Activated T-cell treated with anti-CD3 and anti-CD28 coated beads for 4 hours (primary cell): ENCODE data around the gene HGFAC.

Experiments used
- DNase-seq: peaks from one replicate; pipeline ENCODE4 v3.0.0-alpha.2; 2020

The HGFAC gene

DNA sequence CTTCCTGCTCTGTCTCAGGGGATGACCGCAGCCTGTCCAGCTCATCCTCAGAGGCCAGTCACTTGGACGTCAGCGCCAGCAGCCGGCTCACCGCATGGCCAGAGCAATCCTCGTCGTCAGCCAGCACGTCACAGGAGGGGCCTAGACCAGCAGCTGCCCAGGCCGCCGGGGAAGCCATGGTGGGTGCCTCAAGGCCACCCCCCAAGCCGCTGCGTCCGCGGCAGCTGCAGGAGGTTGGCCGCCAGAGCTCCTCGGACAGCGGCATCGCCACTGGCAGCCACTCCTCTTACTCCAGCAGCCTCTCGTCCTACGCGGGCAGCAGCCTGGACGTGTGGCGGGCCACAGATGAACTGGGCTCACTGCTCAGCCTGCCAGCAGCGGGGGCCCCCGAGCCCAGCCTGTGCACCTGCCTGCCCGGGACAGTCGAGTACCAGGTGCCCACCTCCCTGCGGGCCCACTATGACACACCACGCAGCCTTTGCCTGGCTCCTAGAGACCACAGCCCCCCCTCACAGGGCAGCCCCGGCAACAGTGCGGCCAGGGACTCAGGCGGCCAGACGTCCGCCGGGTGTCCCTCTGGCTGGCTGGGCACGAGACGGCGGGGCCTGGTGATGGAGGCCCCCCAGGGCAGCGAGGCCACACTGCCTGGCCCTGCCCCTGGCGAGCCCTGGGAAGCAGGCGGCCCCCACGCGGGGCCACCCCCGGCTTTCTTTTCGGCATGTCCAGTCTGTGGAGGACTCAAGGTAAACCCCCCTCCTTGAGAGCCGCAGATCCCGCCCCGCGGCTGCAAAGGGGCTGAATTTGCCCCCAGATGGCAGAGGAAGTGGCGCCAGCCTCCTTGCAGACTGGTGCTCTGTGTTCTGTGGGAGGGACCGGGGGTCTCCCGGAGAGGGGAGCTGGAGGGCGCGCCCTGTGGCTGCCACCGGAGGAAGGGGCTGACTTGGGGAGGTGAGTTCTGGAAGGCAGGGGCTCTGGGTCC is 51.3 kb downstream of the HGFAC start:
- DNase-seq: no peak

DNA sequence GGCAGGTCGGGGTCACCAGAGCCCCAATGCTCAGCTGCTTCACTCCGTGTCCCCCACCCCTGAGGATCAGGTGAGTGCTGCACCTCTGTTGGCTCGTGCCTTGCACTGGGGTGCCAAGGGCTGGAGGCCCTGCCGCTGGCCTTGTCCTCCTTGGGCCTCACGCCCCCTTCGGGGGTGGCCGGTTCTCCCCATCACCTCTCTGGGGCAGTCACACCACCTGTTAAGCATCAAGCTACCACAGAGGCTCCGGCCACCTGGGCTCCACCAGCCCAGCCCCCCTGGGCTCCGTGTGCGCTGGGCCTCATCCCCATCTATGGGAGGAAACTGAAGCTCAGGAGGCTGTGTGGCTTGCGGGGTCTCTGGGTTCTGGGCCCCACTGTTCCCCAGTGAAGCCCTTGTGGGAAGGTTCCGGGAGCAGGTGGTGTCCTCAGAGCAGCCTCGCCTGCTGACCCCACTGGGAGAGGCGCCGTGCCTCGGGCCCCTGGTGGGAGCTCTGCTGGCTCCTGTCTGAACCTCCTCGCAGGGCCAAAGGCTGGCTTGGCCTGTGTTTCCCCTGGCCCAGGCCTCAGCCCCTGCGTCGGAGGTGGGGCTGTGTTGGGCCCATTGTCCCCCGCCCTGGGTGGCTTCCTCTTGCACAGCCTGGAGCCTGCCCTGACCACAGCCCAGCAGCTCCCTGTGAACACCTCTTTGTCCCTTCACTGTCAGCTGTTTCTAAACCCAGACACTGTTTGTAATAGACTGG is 52.1 kb downstream of the HGFAC start:
- no peak for DNase-seq

- no peak for DNase-seq
Observed at GRCh38 chr4:3494462-3494871, 52.7 kb downstream of the HGFAC start.

GRCh38 chr4:3495204-3495975 is 53.6 kb downstream of the HGFAC start:
- DNase-seq: no peak

- no peak for DNase-seq
Observed at GRCh38 chr4:3496021-3496420, 54.3 kb downstream of the HGFAC start.

DNA sequence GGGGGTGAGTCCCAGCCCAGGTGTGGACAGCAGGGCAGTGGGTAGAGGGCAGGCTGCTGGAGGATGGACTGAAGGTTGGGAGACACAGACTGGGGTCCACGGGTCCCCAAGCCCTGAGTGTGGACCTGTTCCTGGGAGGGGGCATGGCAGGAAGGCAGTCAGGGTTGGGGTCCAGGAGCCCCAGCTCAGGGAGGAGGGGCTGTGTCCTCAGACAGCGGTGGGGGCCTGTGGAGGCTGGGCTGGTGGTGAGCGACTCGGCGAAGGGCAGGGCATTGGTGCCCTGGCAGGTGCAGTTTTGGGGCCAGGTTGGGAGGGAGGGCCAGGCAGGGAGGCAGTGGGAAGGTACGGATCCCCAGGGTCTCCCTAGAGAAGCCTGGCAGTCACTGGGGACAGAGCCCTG is 55.3 kb downstream of the HGFAC start:
- DNase-seq: no peak

DNA sequence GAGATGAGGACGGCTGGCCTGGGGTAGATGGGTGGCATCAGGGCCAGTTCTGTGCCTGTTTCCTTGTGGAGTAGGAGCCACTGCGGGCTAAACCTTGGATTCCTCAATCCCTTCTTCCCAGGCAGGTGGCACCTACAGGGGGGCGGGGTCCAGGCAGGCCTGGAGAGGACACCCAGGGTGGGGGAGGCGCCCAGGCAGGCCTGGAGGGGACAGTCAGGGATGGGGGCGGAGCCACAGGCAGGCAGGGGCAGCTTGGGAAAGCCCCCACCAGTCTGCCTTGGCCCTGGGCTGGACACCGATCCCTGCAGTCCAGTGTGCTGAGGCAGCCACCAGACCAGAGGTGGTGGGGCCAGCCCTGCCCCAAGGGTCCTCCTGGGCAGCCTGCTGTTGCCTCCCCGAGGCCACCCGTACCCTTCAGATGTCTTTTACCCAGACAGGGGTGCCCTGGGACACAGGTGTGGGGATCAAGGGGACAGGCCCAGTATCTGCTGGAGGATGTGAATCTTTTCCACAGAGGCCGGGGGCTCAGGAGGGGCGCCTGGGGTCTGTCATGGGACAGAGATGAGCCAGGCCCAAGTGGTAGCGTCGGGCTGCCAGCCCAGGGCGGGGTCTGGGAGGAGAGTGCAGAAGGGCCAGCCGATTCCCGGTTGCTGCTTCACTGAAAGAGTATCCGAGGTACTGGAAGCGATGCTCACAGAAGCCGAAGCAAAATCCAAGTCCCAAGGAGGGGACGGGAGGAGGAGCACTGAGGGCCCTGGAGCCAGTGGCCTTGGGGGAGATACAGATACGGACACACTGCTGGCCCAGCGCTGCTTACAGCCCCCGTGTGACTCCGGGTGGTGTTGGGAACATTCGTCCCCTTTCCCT is 56.0 kb downstream of the HGFAC start:
- no peak for DNase-seq

DNA sequence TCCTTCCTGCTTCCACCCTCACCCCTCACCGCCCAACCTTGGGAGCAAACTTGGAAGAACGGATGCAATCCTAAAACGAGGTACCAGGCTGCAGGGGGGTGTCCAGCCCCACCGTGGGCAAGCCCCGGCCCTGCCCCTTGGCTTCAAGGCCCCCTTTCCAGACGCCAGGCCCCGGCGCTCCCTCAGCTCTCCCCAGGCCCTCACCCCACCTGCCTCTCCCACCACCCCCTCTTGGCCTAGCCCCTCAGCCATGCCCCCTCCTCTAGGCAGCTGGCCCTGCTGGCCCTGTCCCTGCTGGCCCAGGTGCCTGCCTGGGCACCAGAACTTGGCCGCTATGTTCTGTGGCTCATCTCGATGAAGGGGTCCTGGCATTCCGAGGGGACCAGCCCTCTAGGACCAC is 56.6 kb downstream of the HGFAC start:
- DNase-seq: no peak
